H1 (cell line): ENCODE data around the gene MRM3. TPM values are rescaled to one million over a fixed set of nuclear protein-coding genes. Genes with fewer than 3 reads are reported as not detected.

Experiments used
- ASH2L ChIP-seq: fragments of 200-600, 300-600 bp; sonication (generic); IDR thresholded peaks from one replicate; pipeline ENCODE4 v1.7.1; 2017; ENCODE audit warnings: low read length
- BACH1 ChIP-seq: IDR thresholded peaks from 2 replicates; pipeline ENCODE4 v1.6.1; 2012; ENCODE audit warnings: low read length, improper control_type of control experiment
- CBX5 ChIP-seq: fragments of 300-800, 300-1000 bp; sonication (generic); IDR thresholded peaks from 2 replicates; pipeline ENCODE4 v1.7.1; 2016; ENCODE audit warnings: antibody characterized with exemption, low read length, low read depth
- RBBP5 ChIP-seq: IDR thresholded peaks from 2 replicates; pipeline ENCODE4 v1.7.1; 2012; ENCODE audit warnings: low read depth, mild to moderate bottlenecking, inconsistent platforms, low read length, moderate library complexity, borderline replicate concordance
- SIX5 ChIP-seq: IDR thresholded peaks from 2 replicates; pipeline ENCODE4 v1.6.1; 2011; ENCODE audit warnings: mild to moderate bottlenecking, low read depth, low read length
- SRF ChIP-seq: IDR thresholded peaks from 2 replicates; pipeline ENCODE4 v1.6.1; 2011; ENCODE audit warnings: mild to moderate bottlenecking, low read depth, low read length, moderate library complexity
- SUZ12 ChIP-seq: fragments of 200-600 bp; sonication (generic); IDR thresholded peaks from 2 replicates; pipeline ENCODE4 v1.6.1; 2012; ENCODE audit warnings: mild to moderate bottlenecking, inconsistent platforms, low read length, moderate library complexity, mixed read lengths
- polyA plus RNA-seq, 7 experiments: library from polyadenylated mRNA; depleted of rRNA in 3 of 7; stranded (reverse) in 5 of 7; unstranded in 2 of 7; fragments of >200 nt in 5 of 7; fragments of 200-250 nt in 2 of 7; gene quantifications; 1 replicate in 5 of 7; 2 replicates in 1 of 7; 4 replicates in 1 of 7; pipeline versions ENCODE4 v1.2.1 to v1.2.3, GENCODE V29; 2011 to 2013; ENCODE audit warnings: missing spikeins in 2 of 7, mixed read lengths in 2 of 7
- total RNA-seq: library from RNA; stranded (reverse); fragmentation: NEBNext Ultra II Directional; extraction: Animal tissue kit (Norgen Biotek cat#: 25700); gene quantifications from 2 replicates; pipeline ENCODE4 v1.2.1, GENCODE V29; 2021
- TF ChIP-seq, protein P1 (sequence below): fragments of 300-600 bp; sonication (generic); IDR thresholded peaks from 2 replicates; pipeline ENCODE4 v1.7.1; 2012; ENCODE audit warnings: low read length, moderate library complexity, mild to moderate bottlenecking, inconsistent platforms; ENCODE audit not compliant: insufficient replicate concordance
- TF ChIP-seq, protein P2 (sequence below): IDR thresholded peaks from 2 replicates; pipeline ENCODE4 v1.6.1; 2012; ENCODE audit warnings: inconsistent platforms
- TF ChIP-seq, protein P3 (sequence below): IDR thresholded peaks from 2 replicates; pipeline ENCODE4 v1.6.1; 2011; ENCODE audit warnings: low read depth, mild to moderate bottlenecking, low read length; ENCODE audit not compliant: insufficient read depth

The MRM3 gene
- total and polyA plus RNA-seq, 2 of the 8 experiments (the other 6 are each of a cell fraction or from before 2014, with no cell fraction given) = 10.1 to 20.8 TPM

DNA sequence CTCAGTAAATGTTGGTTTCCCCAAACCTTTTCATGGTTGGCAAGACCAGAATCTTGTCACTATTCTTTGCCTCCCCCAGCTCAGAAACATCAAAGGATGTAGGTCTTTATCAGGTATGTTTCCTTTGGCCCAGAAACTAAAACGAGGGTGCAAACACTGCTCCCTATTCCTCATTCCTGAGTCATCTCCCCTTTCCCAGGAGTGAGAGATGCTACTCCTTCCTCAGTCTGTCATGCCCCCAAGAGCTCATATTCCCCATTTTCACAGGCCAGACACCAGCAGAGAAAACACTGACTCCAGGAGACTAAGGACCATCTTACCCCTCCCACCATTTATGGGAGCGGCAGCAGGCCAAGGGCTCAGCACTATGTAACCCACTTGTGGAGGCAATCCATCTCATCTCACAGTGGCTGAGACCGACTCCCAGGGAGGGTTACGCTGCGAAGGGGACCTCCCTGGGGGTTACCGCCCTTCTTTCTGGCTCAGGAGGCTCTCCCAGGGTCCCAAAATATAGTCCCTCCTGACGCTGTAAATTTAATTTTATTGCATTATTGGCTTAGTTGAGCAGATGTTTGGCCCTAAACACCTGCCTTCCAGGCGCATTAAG lies 31.6 kb upstream of the MRM3 start (continued):
- TF ChIP-seq, protein P1, sequence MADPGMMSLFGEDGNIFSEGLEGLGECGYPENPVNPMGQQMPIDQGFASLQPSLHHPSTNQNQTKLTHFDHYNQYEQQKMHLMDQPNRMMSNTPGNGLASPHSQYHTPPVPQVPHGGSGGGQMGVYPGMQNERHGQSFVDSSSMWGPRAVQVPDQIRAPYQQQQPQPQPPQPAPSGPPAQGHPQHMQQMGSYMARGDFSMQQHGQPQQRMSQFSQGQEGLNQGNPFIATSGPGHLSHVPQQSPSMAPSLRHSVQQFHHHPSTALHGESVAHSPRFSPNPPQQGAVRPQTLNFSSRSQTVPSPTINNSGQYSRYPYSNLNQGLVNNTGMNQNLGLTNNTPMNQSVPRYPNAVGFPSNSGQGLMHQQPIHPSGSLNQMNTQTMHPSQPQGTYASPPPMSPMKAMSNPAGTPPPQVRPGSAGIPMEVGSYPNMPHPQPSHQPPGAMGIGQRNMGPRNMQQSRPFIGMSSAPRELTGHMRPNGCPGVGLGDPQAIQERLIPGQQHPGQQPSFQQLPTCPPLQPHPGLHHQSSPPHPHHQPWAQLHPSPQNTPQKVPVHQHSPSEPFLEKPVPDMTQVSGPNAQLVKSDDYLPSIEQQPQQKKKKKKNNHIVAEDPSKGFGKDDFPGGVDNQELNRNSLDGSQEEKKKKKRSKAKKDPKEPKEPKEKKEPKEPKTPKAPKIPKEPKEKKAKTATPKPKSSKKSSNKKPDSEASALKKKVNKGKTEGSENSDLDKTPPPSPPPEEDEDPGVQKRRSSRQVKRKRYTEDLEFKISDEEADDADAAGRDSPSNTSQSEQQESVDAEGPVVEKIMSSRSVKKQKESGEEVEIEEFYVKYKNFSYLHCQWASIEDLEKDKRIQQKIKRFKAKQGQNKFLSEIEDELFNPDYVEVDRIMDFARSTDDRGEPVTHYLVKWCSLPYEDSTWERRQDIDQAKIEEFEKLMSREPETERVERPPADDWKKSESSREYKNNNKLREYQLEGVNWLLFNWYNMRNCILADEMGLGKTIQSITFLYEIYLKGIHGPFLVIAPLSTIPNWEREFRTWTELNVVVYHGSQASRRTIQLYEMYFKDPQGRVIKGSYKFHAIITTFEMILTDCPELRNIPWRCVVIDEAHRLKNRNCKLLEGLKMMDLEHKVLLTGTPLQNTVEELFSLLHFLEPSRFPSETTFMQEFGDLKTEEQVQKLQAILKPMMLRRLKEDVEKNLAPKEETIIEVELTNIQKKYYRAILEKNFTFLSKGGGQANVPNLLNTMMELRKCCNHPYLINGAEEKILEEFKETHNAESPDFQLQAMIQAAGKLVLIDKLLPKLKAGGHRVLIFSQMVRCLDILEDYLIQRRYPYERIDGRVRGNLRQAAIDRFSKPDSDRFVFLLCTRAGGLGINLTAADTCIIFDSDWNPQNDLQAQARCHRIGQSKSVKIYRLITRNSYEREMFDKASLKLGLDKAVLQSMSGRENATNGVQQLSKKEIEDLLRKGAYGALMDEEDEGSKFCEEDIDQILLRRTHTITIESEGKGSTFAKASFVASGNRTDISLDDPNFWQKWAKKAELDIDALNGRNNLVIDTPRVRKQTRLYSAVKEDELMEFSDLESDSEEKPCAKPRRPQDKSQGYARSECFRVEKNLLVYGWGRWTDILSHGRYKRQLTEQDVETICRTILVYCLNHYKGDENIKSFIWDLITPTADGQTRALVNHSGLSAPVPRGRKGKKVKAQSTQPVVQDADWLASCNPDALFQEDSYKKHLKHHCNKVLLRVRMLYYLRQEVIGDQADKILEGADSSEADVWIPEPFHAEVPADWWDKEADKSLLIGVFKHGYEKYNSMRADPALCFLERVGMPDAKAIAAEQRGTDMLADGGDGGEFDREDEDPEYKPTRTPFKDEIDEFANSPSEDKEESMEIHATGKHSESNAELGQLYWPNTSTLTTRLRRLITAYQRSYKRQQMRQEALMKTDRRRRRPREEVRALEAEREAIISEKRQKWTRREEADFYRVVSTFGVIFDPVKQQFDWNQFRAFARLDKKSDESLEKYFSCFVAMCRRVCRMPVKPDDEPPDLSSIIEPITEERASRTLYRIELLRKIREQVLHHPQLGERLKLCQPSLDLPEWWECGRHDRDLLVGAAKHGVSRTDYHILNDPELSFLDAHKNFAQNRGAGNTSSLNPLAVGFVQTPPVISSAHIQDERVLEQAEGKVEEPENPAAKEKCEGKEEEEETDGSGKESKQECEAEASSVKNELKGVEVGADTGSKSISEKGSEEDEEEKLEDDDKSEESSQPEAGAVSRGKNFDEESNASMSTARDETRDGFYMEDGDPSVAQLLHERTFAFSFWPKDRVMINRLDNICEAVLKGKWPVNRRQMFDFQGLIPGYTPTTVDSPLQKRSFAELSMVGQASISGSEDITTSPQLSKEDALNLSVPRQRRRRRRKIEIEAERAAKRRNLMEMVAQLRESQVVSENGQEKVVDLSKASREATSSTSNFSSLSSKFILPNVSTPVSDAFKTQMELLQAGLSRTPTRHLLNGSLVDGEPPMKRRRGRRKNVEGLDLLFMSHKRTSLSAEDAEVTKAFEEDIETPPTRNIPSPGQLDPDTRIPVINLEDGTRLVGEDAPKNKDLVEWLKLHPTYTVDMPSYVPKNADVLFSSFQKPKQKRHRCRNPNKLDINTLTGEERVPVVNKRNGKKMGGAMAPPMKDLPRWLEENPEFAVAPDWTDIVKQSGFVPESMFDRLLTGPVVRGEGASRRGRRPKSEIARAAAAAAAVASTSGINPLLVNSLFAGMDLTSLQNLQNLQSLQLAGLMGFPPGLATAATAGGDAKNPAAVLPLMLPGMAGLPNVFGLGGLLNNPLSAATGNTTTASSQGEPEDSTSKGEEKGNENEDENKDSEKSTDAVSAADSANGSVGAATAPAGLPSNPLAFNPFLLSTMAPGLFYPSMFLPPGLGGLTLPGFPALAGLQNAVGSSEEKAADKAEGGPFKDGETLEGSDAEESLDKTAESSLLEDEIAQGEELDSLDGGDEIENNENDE = no peak
- TF ChIP-seq SIX5 (no peak), ASH2L (no peak), BACH1 (no peak), SUZ12 (no peak), CBX5 (no peak), SRF (no peak), RBBP5 (no peak)
- TF ChIP-seq, protein P2, sequence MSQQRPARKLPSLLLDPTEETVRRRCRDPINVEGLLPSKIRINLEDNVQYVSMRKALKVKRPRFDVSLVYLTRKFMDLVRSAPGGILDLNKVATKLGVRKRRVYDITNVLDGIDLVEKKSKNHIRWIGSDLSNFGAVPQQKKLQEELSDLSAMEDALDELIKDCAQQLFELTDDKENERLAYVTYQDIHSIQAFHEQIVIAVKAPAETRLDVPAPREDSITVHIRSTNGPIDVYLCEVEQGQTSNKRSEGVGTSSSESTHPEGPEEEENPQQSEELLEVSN = no peak
- TF ChIP-seq, protein P3, sequence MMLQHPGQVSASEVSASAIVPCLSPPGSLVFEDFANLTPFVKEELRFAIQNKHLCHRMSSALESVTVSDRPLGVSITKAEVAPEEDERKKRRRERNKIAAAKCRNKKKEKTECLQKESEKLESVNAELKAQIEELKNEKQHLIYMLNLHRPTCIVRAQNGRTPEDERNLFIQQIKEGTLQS = no peak
